GM21381 (cell line): ENCODE data around the gene INO80C.

Experiments used
- ATAC-seq: cut with Tn5 transposase; IDR thresholded peaks from one replicate; pipeline ENCODE4 v1.9.1; 2021; ENCODE audit warnings: mild to moderate bottlenecking, moderate library complexity; ENCODE audit not compliant: unreplicated experiment

The INO80C gene

DNA sequence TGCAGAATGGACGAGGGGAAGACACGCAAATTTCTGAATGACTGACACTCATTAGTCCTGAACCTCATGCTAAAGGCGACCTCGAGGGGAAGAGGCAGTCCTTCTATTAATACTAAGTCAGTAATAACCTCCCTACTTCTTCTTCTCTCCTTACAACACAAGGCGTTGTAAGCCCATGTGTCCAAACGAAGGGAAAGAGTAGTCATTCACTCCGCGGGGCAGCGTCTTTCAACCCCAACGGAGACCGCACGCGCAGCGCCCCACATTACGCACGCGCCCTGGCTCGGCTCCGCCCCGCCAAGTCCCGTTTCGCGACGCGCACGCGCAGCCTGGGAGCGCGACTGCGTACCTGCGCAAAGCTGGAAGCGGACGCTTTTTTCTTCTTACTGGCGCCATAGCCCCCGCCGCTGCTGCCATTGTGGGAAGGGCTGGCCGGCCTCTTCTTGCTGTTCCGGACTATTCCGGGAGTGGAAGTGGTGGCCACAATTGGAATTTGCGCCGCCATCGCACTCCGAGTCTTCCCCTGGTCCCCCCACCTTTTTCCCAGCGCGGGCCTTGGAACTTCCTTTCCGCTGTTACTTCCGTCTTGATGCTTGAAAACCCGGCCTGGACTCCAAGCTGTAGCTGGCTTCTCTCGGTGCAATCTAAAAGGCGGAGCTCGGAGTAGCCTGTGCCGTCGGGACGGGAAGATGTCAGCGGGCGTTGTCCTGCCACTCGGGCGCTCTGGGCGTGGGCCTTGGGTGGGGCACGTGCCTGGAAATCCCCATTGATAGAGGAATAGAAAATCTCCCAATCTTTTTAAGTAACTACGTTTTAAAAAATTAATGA is at the start of gene INO80C:
INO80C (minus strand) TSS at position 591 of the 828 bp plus-strand sequence; CDS start at position 505, 86 bp downstream.
- peak; percentile 93 for ATAC-seq

DNA sequence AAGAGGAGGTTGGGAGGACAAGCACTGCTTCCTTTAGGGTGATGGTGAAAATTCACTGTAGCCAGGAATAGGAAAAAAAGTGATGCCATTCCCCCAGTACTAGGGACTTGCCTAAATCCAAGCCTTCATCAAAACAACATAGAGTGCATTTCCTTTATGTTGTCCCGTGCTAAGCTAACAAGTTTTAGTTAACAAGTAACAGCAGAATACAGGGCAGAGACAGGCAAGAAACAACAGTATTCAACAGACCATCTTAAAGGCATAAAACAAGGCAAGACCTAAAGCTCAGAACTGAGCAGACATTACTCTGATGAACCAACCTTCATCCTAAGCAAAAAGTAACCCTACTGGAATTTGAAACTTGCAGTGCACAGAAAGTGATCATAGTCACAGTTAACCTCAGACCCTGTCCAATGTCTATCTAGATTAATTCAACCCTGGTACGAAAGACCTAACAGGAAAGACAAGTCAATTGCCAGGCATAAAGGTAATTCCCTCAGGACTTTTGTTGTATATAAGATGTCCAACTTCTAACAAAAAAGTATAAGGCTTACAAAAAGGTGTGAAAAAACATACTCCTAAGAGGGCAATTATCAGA is 49.3 kb upstream of the INO80C start:
- no peak for ATAC-seq

DNA sequence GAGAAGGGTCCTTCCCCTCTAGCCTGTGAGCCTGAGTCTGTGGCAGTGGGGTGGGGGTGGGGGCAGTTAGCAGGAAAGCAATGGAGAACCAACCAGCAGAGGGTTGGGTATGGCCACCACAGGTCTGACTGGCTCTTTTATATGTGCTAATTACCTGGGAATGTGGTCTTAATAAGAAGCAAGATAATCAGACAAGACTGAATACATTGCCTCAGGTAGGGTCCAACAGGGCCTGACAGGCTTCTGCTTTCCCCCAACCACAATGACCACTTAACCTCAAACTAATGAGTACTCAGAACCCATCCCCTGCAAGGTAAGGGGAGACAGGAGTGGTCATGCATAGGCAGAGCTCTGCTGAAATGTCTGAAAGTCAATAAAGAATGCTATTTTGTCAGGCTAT is 44.6 kb upstream of the INO80C start:
- no peak for ATAC-seq

DNA sequence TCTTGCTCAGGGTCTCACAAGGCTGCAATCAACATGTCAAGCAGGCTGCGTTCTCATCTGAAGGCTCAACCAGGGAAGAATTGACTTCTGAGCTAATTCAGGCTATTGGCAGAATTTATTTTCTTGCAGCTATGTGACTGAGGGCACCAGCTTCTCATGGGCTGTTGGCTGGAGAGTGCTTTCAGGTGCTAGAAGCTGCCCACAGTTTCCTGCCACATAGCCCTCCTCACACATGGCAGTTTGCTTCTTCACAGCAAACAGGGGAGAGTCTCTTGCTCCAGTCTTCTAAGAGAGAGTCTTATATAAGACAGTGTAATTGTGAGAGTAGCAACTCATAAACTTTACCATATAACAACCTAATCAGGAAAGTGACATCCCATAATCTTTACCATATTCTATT is 37.5 kb upstream of the INO80C start:
- ATAC-seq: no peak

GRCh38 chr18:35533916-35534405 is 36.2 kb upstream of the INO80C start:
- ATAC-seq: no peak

DNA sequence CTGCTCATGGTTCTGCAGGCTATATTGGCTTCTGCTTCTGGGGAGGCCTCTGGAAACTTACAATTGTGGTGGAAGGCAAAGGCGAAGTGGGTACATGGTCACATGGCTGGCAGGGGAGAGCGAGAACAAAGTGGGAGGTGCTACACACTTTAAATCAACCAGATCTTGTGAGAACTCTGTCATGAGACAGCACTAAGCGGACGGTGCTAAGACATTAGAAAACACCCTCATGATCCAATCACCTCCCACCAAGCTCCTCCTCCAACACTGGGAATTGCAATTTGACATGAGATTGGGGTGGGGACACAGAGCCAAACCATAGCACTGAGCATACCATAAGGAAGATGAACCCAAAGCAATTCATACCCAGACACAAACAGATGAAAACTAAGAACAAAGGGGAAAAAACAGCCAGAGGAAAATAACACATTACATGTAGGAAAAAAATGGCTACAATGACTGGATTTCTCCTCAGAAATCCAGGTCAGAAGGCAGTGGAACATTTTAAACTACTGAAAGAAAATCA is 31.1 kb upstream of the INO80C start:
- ATAC-seq: no peak

DNA sequence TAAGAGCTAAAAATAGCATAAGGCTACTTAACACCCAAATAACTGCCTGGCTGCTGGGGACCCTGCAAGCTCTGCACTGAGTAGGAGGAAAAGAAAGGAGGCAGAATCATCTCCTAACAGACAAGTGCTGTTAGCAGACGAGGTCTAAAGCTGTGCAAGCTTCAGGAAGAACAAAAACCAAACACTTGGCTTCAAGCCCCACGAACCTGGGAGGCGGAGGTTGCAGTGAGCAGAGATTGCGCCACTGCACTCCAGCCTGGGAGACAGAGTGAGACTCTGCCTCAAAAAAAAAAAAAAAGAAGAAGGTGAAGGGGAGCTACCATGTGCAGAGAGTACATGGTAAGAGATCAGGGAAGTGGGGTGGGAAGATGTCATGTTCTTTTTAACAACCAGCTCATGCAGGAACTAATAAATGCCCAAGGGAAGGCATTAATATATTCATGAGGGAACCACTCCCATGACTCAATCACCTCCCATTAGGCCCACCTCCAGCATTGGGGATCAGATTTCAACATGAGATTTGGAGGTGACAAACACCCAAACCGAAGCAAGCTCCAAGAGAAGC is 28.8 kb upstream of the INO80C start:
- no peak for ATAC-seq

DNA sequence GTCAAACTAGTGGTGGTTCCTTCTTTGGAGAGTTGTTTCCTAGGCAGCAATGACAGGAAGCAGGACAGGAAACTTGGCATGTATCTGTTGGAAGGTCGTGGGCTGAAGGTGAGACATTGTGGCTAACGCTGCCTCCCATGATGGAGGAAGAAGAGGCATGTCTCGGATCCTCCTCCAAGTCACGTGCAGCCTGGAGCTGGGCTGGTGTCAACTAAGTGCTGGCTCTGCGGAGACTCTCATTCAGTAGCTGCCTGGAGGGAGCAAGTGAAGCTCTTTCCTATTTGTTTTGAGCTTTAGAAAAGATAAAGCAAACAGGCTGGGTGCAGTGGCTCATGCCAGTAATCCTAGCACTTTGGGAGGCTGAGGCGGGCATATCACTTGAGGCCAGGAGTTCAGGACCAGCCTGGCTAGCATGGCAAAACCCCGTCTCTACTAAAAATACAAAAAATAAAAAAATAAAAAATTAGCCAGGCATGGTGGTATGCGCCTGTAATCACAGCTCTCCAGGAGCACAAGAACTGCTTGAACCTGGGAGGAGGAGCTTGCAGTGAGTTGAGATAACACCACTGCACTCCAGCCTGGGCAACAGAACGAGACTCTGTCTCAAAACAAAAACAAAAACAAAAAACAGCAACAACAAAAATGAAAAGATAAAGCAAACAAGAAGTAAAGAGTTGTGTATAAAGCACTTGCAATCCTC is 28.2 kb upstream of the INO80C start:
- ATAC-seq: no peak

GRCh38 chr18:35524226-35524625 is 26.5 kb upstream of the INO80C start:
- no peak for ATAC-seq

DNA sequence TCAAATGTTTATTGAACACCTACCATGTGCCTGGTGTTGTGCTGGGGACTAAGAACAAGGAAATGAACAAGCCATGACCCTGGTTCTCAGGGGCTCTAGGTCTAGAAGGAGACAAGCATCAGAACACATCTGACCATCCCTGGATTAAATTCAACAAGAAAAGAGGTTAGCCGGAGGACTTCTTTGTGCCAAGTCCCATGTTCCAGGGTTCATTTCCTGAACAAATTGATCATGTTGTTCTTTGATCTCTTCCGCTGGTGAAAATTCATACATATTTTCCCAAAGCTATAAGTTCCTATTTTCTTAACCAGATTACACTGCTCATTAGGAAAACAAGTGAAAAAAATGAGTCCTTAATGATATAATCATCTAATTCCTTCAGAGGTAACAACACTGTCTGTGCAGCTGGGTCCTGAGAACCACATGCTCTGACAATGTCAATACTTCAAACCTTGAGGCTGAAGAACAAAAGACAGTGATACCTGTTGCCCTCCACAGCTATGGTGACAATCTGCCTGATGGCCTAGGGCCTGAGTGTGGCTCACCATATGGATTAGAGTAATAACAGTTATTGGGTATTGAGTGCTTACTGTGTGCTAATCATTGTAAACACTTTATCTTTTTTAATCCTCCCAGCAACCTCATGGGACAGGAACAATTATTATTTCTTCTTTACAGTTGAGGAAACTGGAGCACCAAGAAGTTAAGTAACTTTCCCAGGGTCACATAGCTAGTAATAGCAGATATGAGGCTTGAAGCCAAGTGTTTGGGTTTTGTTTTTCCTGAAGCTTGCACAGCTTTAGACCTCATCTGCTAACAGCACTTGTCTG is 24.6 kb upstream of the INO80C start:
- ATAC-seq: no peak

DNA sequence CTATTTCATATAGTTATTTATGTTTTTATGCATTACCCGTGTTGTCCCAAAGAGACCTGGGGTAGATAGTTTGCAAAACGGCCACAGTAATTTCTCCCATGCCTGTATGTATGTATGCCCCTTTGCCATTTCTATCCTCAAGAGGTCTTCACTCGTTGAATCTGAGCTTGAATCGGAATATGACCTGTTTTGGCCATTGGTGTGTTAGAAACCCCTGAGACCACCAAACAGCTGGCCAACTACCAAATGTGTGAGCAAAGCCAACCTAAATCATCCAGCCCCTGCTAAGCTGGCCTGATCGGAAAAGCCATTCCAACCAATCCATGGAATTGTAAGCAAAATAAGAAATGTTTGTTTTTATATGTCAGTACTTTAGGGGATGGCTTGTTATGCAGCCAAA is 23.4 kb upstream of the INO80C start:
- ATAC-seq: no peak

GRCh38 chr18:35519148-35519899 is 21.6 kb upstream of the INO80C start:
- no peak for ATAC-seq

- no peak for ATAC-seq
Measured at GRCh38 chr18:35517715-35518114, 20.0 kb upstream of the INO80C start.

GRCh38 chr18:35516789-35517188 is 19.0 kb upstream of the INO80C start:
- no peak for ATAC-seq

- no peak for ATAC-seq
Measured at GRCh38 chr18:35516351-35516750, 18.6 kb upstream of the INO80C start.

DNA sequence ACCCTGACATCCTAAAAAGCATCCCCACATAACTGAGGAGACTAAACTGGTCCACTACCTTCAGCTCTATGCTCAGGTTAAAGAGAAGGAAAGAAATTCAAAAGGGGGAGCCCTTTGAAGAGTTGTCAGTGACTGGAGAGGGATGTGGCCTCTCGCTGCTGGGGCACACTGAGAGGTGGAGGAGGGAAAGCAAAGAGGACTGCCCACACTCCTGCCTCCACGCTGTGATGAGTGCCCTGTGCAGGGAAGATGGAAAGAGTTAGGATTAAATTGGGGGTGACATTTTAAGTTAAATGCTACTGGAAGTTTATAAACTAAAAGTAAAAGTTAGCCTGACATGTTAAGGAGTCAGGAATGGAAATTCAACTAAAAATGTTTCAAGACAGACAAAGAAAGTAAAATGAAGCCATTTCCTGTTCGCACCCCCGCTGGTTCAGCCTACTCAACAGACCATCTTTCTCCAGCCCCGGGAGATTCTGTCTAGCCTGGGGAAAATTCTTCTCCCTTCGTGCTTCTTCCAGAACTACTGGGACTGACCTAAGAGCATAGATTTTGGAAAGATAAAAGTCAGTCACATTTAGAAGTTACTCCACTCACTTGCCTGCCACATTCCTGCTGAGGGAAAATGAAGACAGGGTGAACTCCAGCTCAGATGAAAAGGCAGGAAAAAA is 17.8 kb upstream of the INO80C start:
- no peak for ATAC-seq

- no peak for ATAC-seq
Measured at GRCh38 chr18:35514752-35515459, 17.1 kb upstream of the INO80C start.

GRCh38 chr18:35514283-35514682 is 16.5 kb upstream of the INO80C start:
- no peak for ATAC-seq
